Activated T-helper 1 cell treated with anti-CD3 and anti-CD28 coated beads, Interleukin-2, amount 50 U/mL, for 16 hours (primary cell): ENCODE results near the gene SPATA12.

ENCODE experiments used
- DNase-seq, 2 donors: peaks; one replicate each; pipeline ENCODE4 v3.0.0-alpha.2; 2020; ENCODE audit warnings: low read depth in 1 of 2, low spot score in 1 of 2

Gene SPATA12

DNA sequence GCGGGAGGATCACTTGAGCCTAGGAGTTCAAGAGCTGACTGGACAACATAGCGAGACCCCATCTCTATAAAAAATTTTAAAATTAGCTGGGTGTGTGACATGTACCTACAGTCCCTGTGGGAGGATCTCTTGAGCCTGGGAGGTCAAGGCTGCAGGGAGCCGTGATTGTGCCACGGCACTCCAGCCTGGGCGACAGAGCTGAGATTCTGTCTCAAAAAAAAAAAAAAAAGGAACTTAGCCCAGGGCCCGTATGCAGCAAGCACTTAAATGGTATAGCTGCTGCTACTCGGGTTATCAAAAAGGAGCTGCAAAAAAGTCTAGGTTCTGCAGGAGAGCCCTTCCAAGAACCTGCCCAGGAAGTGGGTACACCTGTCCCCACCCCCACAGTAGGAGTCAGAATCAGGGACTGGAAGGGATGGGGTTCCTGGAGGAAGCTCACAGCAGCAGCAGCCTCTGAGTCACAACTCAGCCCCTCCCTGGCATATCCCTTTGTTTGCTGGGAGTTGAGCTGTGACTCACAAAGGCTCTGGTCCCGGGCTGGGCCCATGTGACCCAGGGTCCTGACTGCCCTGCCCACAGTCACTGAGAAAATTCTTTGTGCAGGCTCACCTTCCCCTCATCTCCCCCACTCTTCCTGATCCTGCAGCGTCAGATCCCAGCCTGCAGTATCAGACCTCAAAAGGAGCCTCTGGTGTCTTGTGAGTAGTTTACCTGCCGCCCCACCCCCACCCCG lies at the start of gene SPATA12:
Gene SPATA12, plus strand, starts transcription at position 576 of the 733 bp plus-strand sequence. CDS start 13,031 bp downstream, outside the sequence.
- DNase-seq: no peak

GRCh38 chr3:57011022-57011421 lies 49.4 kb upstream of the SPATA12 start:
- DNase-seq: no peak

DNA sequence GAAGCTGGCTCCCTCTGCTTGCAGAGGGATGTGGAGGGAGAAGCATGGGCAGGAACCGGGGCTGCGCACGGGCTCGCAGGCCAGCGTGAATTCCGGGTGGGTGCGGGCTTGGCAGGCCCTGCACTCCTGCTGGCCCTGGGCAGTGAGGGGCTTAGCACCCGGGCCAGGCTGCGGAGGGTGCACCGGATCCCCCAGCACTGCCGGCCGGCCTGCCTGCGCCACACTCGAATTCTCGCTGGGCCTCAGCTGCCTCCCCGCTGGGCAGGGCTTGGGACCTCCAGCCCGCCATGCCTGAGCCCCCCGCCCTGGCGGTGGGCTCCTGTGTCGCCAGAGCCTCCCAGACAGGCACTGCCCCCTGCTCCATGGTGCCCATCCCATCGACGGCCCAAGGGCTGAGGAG lies 47.6 kb upstream of the SPATA12 start:
- DNase-seq: no peak

GRCh38 chr3:57015350-57015729 lies 45.1 kb upstream of the SPATA12 start:
- no peak for DNase-seq

DNA sequence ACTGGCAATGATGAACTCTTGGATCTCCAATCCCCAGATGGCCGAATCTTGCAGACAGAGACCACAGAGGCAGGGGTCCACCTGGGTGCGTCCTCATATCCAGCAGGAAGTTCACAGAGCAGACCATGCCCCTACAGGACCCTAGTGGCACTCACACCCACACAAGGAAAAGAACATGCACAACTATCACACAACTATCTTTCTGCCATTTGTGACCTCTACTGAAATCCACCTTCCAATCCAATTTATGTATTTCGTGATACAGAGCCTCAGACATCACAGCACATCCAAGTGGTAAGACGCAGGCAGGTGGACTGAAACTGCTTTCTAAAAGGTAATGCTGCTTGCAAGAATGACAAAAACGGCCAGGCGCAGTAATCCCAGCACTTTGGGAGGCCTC lies 44.6 kb upstream of the SPATA12 start:
- no peak for DNase-seq

DNA sequence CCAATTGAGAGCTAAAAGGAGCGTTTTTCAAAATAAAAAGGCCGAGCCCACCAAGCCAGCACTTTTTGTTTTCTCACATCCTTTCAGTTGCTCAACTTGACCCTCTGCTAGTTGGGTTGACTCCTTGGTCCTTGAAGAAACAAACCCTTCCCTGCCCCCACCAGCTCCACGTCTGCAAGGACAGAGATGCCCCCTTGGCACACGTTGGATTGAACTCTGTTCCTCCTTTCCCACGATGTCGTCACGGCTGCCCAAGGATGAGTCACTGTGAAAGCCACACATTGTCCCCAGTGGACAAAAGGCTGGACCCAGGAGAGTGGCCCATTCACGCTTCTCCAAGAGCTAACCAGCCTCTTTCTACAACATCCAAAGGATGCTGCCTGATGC lies 43.0 kb upstream of the SPATA12 start:
- no peak for DNase-seq

DNA sequence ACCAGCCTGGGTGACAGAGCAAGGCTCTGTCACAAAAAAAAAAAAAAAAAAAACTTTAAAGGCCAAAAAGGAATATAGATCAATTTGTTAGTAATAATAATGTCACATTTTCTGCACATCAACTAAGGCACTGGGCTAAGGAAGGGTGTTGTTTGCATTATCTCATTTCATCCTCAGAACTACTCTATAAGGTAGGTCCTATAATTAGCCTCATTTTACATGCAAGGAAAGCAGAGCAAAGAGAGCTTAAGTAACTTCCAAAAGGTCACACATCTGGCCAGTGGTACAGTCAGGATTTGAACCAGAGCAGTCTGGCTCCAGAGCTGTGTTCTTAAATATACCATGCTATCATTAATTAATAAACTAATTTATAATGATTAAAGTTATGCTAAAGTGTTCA lies 42.2 kb upstream of the SPATA12 start:
- DNase-seq: no peak

GRCh38 chr3:57019057-57019456 lies 41.4 kb upstream of the SPATA12 start:
- no peak for DNase-seq

DNA sequence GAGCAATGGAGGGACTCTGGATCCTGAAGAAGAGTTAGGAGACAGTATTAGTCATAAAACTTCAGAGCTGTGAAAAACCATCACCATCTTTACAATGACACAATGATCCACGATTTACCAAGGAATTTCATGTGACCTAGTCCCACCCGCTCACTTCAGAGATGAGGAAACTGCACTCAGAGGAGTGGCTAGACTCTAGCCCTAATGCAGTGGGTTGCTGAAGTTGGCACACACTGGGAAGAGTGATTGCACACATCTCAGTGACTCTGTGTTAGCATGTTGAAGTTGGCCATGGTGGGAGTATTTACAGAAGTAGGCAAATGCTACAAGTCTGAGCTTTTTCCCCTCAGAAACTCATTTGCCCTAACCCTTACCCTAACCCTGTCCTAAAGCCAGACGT lies 35.2 kb upstream of the SPATA12 start:
- DNase-seq: no peak

- DNase-seq: no peak
Observed at GRCh38 chr3:57026944-57027343, 33.5 kb upstream of the SPATA12 start.

DNA sequence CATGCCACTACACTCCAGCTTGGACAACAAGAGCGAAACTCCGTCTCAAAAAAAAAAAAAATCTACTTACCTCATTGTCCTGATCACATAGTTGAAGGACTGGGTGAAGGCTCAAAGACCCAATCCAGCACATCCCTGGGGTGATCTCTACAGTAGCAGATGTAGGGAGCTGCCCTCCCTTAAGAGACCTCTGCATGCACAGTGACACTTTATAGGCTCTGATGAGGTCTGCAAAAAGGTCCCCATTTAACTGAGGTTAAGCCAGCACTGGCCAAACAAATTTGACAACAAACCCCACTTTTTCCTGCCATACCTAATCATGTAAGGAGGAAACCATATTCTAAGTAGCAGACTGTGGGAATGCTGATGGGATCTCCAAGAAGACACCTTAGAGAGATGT lies 31.1 kb upstream of the SPATA12 start:
- no peak for DNase-seq

GRCh38 chr3:57029924-57030323 lies 30.5 kb upstream of the SPATA12 start:
- DNase-seq: no peak

DNA sequence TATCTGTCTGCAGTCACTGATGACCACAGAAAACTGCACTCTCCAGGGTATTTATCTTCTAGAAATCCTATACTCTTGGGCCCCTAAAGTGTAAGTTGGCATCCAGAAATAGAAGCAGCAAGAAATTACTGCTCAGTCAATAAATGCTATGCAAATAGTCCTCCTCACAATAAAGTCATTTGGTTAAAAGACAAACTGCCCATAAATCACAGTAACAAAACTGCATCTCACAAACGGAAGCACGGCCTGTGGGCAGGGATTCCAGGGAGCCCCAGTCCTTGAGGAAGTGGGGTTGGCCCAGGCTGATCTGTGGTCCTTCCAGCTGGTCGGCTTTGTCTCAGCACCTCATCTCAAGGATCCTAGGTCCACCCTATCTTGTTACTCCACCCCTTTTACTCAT lies 29.7 kb upstream of the SPATA12 start:
- DNase-seq: no peak

DNA sequence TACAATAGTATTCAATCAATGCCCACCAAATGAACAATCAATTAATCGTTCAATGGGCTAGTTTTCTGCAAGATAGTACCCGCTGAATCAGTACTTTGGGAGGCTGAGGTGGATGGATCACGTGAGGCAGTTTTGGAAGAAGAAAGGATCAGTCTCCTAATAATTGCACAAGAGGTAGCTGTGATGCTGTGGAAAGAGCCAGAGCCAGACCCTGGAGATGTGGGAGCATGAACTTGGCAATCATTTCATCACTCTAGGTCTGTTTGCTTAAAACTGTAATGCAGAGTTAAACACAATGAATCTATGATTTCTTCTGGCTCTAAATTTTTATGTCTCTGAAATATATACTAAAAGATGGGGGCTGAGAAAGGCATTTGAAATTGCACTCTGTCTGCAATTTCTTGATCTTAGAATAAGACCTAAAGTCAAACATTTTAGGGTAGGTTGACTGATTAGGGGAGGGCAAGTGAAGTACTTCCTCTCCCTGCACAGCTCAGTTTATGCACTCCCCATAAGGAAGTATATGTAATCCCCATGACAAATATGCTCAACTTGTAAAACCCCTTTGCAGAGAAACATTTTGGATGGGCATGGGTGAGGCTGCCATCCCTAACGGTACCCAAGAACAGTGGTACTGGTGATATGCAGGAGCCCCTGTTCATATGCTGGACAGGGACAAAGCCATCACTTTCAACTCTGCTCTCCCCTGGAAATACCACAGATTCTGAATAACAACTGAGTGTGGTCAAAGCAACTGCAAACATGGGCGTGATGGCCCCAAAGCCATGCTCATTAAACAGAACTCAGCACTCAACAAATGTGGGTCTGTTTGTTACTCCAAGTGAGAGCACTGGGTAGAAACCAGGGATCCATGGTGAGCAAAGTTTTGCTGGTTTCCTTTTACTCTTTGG lies 28.6 kb upstream of the SPATA12 start:
- DNase-seq: no peak

- no peak for DNase-seq
Observed at GRCh38 chr3:57036952-57037351, 23.5 kb upstream of the SPATA12 start.

- no peak for DNase-seq
Observed at GRCh38 chr3:57038466-57039164, 21.8 kb upstream of the SPATA12 start.

- DNase-seq: no peak
Observed at GRCh38 chr3:57041674-57042073, 18.8 kb upstream of the SPATA12 start.

GRCh38 chr3:57043518-57043917 lies 16.9 kb upstream of the SPATA12 start:
- DNase-seq: no peak

DNA sequence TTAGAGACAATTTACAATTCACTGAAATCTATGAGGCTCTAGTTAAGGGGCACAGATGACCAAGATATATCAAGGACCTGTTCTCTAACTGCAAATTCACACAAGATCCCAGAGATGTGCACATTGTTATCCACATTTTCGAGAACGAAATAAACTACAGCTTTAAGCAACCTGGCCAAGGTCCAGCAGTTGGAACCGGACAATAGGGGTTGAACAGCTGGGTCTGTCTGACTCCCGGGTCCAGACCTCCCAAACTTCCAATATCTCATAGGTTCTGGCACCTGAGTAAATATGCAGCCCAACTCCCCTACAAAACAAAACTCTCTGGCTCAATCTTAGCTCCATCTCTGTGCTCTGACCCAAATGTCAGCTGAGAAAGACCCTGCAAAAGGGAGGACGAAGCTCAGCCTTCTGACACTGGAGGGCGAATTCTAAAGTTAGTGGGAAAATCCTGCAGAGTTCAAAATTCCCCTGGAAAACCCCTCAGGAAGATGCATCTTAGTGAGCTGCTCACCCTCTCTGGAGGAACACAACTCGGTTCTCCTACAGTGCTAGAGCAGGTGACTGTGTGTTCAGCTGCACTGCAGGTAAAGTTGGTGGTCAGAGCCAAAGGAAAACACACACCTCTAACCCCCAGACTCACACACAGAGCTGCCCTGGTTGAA lies 14.2 kb upstream of the SPATA12 start:
- DNase-seq: no peak

GRCh38 chr3:57048052-57048671 lies 12.3 kb upstream of the SPATA12 start:
- DNase-seq: no peak

DNA sequence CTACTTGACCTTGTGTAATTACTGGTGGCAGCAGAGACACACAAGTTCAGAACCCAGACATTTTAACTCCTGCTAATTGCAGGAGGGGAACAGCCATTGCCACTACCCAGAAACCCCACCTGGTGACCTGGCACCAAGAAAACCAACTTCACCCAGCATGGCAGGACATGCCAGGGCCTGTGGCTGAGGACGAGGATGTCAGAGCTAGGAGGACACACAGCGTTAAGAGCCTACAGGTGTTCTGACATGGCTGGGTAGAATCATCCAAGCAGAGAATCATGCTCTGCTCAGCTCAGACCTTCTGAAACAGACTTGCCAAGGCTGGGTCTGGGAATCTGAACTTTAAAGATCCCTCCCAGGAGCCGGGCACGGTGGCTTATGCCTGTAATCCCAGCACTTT lies 11.7 kb upstream of the SPATA12 start:
- DNase-seq: no peak
